Measurements from ENCODE around the gene DOCK8.

DNA sequence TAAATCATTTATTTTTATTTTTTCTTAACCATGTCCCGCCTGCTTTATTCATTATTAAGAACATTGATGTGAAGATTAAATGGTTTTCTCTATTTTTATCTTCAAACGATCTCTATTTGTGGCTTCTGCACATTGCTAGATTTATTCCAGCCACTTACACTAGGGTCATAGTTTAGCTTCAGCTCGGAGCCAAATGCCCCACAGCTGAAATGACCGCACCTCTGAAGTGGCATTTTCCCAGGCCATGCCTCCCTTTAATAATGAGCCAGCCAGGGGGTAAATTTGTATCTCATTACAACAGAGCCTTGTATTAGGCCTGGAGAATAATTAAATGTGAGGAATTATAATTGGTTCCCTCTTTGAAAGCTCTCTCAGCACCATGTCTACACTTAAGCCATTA is 89.4 kb downstream of the DOCK8 start:
- TF ChIP-seq HDGF (IDR thresholded peaks at IDR 0.05; ENCODE audit: borderline replicate concordance) (no peak), FOXA1 (IDR thresholded peaks at IDR 0.05) (no peak), SP1 (IDR thresholded peaks at IDR 0.05) (no peak), L3MBTL2 (conservative IDR thresholded peaks at IDR 0.05) (no peak), NFRKB (IDR thresholded peaks at IDR 0.05) (no peak), TARDBP (IDR thresholded peaks at IDR 0.05) (no peak)
